ENCODE measurements around the gene CSRP3. TPM values are rescaled to one million over a fixed set of nuclear protein-coding genes. Genes with fewer than 3 reads are reported as not detected.

CSRP3 gene
- total and polyA plus RNA-seq, 2 experiments from 2014 or later, result not detected

GRCh38 chr11:19199048-19199447 is 2.7 kb downstream of the CSRP3 start (continued):
- TF ChIP-seq, protein P1, sequence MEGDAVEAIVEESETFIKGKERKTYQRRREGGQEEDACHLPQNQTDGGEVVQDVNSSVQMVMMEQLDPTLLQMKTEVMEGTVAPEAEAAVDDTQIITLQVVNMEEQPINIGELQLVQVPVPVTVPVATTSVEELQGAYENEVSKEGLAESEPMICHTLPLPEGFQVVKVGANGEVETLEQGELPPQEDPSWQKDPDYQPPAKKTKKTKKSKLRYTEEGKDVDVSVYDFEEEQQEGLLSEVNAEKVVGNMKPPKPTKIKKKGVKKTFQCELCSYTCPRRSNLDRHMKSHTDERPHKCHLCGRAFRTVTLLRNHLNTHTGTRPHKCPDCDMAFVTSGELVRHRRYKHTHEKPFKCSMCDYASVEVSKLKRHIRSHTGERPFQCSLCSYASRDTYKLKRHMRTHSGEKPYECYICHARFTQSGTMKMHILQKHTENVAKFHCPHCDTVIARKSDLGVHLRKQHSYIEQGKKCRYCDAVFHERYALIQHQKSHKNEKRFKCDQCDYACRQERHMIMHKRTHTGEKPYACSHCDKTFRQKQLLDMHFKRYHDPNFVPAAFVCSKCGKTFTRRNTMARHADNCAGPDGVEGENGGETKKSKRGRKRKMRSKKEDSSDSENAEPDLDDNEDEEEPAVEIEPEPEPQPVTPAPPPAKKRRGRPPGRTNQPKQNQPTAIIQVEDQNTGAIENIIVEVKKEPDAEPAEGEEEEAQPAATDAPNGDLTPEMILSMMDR (conservative IDR thresholded peaks at IDR 0.05; ENCODE audit: low read depth in 2 of 2), result no peak
- no peak for TF ChIP-seq STAT1 (IDR thresholded peaks at IDR 0.05; ENCODE audit: unreplicated experiment)
- no peak for TF ChIP-seq EZH2 (IDR thresholded peaks at IDR 0.05; ENCODE audit: low read depth, unreplicated experiment)

- H3K4me1 ChIP-seq (ENCODE audit: insufficient read depth), result no peaks in the 10 kb centered on the region
- Mint-ChIP-seq H3K4me3 (no peak overlapping the region), H3K9me3 (no peaks in the 10 kb centered on the region; the same call in 2 of the 3 replicates), H3K36me3 (ENCODE audit: low read depth) (no peaks in the 10 kb centered on the region), H3K27ac (no peak overlapping the region), H3K4me1 (peaks cover 2% of the 10 kb centered on the region; the same call in 1 of the 3 replicates), H3K27me3 (ENCODE audit: insufficient read depth, low read depth, poor library complexity) (no peaks in the 10 kb centered on the region)
- ATAC-seq (no peak), DNase-seq (ENCODE audit: low spot score) (no peak)
- no peak overlapping the region for H3K4me3 ChIP-seq
- no peaks in the 10 kb centered on the region for H3K27me3 ChIP-seq (ENCODE audit: insufficient read depth)
- 0 out of 2 replicates have a peak, but pooled peaks cover 3% of the 10 kb centered on the region for H3K36me3 ChIP-seq (ENCODE audit: insufficient read depth)
- H4K20me1 ChIP-seq (replicated peaks; ENCODE audit: insufficient read depth), result no peaks in the 10 kb centered on the region
- H3F3A ChIP-seq (replicated peaks; ENCODE audit: low read depth), result no peaks in the 10 kb centered on the region
- no peaks in the 10 kb centered on the region for H3K9me2 ChIP-seq (ENCODE audit: insufficient read depth)
- H3K79me2 ChIP-seq (replicated peaks; ENCODE audit: insufficient read depth), result no peaks in the 10 kb centered on the region
- H2AFZ ChIP-seq, result no peak overlapping the region
- H3K27ac ChIP-seq (ENCODE audit: low read depth), result no peak overlapping the region
- H3K4me2 ChIP-seq, result no peak overlapping the region
- TF ChIP-seq CREB1 (CRISPR knock-in tag; IDR thresholded peaks at IDR 0.05; ENCODE audit: low read depth) (no peak), EZH2phosphoT487 (IDR thresholded peaks at IDR 0.05; ENCODE audit: unreplicated experiment) (no peak), POLR2AphosphoS5 (IDR thresholded peaks at IDR 0.05; ENCODE audit: low read depth) (no peak), JUNB (IDR thresholded peaks at IDR 0.05; ENCODE audit: unreplicated experiment) (no peak), ZNF462 (CRISPR knock-in tag; IDR thresholded peaks at IDR 0.05) (no peak), ZNF114 (CRISPR knock-in tag; IDR thresholded peaks at IDR 0.05) (no peak), STAT1 (IDR thresholded peaks at IDR 0.05; ENCODE audit: unreplicated experiment) (no peak), ZNF331 (CRISPR knock-in tag; IDR thresholded peaks at IDR 0.05; ENCODE audit: low read depth) (no peak), NANOG (IDR thresholded peaks at IDR 0.05; ENCODE audit: borderline replicate concordance) (no peak), EZH2 (IDR thresholded peaks at IDR 0.05; ENCODE audit: low read depth, unreplicated experiment) (no peak)
- TF ChIP-seq, protein P2, sequence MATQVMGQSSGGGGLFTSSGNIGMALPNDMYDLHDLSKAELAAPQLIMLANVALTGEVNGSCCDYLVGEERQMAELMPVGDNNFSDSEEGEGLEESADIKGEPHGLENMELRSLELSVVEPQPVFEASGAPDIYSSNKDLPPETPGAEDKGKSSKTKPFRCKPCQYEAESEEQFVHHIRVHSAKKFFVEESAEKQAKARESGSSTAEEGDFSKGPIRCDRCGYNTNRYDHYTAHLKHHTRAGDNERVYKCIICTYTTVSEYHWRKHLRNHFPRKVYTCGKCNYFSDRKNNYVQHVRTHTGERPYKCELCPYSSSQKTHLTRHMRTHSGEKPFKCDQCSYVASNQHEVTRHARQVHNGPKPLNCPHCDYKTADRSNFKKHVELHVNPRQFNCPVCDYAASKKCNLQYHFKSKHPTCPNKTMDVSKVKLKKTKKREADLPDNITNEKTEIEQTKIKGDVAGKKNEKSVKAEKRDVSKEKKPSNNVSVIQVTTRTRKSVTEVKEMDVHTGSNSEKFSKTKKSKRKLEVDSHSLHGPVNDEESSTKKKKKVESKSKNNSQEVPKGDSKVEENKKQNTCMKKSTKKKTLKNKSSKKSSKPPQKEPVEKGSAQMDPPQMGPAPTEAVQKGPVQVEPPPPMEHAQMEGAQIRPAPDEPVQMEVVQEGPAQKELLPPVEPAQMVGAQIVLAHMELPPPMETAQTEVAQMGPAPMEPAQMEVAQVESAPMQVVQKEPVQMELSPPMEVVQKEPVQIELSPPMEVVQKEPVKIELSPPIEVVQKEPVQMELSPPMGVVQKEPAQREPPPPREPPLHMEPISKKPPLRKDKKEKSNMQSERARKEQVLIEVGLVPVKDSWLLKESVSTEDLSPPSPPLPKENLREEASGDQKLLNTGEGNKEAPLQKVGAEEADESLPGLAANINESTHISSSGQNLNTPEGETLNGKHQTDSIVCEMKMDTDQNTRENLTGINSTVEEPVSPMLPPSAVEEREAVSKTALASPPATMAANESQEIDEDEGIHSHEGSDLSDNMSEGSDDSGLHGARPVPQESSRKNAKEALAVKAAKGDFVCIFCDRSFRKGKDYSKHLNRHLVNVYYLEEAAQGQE (IDR thresholded peaks at IDR 0.05; ENCODE audit: unreplicated experiment), result no peak
- TF ChIP-seq, protein P1 (conservative IDR thresholded peaks at IDR 0.05; ENCODE audit: low read depth in 2 of 2), result no peak
Measured at GRCh38 chr11:19196432-19196831, 5.4 kb downstream of the CSRP3 start.
